SH-SY5Y (cell line): ENCODE results near the gene PNLIPRP1.

ENCODE experiments used
- GATA2 ChIP-seq: IDR thresholded peaks from 2 replicates; pipeline ENCODE4 v1.6.1; 2011; ENCODE audit warnings: mild to moderate bottlenecking, low read depth, low read length
- GATA3 ChIP-seq: IDR thresholded peaks from 2 replicates; pipeline ENCODE4 v1.6.1; 2011; ENCODE audit warnings: low read depth, mild to moderate bottlenecking, low read length, moderate library complexity

The PNLIPRP1 gene

DNA sequence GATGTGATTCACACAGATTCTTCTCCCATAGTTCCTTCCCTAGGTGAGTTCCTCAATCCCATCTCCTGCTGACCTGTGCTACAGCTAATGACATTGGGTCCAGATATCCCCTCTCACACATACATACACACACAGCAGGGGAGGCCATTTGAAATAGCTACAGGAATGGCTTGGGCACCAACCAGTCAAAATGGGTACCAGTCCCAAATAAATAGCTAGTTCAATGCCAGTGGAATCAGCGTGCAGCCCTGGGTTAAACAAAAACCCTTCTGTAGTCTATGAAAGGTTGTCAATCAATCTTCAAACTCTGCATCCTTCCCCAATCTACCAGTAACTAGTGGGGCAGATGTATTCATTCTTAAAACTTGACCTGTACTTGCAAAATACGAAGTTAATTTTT is 39.3 kb downstream of the PNLIPRP1 start:
- TF ChIP-seq GATA3 = no peak
- no peak for TF ChIP-seq GATA2

DNA sequence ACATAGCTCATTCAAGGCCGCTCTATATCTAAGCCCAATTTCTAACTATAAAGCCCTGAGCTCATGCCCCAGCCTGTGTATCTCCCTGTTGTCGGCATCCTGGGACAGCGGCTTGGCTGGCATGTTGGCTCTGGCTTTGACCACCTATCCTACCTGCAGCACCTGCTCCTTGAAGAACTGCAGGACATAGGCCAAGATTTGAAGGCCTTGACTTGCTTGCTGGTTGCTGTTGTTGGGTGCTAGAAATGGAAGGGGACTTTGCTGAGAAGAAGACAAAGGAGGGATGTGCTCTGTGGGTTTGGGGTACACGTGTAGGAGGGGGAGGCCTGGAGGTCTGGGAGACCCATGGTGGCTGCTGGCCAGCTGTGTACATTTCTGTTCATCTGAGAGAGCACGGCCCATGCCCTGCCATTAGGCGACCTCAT is 41.1 kb downstream of the PNLIPRP1 start:
- no peak for TF ChIP-seq GATA3
- no peak for TF ChIP-seq GATA2

DNA sequence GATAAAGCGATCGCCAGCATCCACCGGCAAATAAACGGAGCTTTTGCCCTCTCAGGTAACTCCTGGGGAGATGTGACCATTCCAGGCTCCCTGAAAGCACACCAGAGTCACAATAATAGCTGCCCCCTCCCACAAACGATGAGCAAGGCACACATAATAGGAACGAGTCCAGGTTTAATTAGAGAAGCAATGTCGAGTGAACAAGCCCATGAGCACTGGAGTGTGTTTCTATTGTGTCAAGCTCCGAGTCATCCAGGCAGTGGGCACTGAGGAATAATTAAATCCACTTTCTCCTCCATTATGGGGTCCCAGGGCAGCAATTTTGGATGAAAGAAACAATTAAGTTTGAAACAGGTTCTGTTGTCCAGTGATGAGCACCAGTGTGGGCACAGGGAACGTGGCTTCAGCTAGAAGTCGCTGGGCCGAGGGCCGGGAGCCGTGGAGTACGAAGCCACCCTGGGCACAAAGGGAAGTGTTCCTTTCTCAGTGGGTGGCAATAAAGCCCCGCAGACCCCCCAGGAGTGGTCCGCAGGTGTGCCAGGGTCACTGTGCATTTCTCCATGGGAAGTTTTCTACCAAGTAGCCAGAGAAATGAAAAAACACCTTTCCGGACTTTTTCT is 41.9 kb downstream of the PNLIPRP1 start:
- no peak for TF ChIP-seq GATA2
- no peak for TF ChIP-seq GATA3

DNA sequence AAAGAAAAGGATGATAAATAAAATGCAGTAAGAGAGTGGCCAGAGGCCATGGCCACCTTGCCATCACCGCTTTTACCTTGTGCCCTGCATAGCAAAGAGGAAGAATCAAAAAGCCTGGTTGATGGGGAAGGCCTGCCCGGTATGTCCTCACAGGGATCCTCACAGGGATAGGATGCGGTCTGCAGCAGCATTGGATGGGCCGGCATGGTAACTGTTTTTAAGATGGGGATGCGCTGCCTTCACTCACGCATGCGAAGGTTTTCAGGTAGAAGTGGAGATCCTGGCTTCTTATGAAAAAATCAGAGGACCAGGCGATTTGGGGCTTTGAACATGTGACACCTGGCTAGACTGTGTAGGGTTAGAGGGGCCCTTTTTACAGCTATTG is 42.4 kb downstream of the PNLIPRP1 start:
- TF ChIP-seq GATA3 (no peak), GATA2 (no peak)

DNA sequence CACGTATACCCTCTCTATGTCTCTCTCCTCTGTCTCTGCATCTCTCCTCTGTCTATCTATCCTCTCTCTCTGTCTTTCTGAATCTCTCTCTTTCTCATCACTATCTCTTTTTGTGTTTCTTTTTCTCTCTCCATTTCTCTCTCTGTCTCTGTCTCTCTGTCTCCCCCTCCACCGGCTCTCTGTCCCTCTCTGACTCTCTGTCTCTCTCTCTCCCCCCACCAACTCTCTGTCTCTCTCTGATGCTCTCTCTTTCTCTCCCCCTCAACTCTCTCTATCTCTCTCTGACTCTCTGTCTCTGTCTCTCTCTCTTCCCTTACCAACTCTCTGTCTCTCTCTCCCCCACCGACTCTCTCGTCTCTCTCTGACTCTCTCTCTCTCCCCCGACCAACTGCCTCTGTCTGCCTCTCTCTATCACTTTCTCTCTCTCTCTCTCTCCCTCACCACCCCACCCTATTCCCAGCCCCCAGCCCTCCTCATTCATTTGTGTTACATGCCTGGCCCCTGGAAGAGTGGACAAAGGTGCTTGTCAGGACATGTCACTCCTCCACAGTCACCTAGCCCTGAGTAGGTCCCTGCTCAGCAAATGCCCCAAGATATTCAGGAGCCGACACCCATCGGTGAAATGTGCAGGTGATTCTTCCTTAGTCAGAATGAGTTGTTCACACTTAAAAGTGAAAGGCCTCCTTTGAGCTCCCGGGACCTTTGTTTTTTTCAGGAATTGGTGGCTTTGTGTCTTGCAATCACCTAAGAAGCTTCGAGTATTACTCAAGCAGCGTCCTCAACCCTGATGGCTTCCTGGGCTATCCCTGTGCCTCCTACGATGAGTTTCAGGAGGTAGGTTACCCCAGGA is 43.6 kb downstream of the PNLIPRP1 start:
- TF ChIP-seq GATA3 (no peak), GATA2 (no peak)

DNA sequence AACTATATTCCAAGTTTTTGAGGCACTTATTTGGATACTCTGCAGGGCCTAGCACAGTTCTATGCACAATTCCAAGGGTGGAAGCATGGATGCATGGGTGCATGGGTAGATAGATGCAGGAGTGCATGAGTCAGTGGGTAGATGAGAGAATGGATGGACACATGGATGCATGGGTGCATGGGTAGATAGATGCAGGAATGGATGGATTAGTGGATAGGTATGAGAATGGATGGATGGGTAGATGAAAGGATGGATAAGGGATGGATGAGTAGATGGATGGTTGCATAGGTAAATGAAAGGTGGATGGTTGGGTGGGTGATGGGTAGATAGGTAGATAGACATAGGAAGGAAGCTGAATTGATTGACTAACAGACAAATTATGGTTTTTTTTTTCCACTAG is 45.6 kb downstream of the PNLIPRP1 start:
- TF ChIP-seq GATA3 = no peak

DNA sequence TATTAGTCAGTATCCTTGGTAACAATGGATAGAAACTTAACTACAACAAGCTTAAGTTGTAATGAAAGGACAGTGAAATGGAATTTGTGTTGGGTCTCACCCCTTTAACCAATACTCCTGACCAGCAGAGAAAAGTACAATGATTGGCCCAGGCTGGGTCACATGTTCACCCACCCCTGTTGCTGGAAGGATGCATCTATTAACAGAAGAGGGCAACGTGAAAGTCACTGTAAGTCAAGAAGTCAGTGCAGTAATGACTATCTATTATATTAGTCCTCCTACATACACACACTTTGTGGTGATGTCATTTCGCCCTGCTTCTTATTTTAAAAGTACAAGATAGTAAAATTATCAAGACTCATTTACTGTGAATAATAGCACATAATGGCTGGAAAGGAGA is 46.2 kb downstream of the PNLIPRP1 start:
- TF ChIP-seq GATA3 = no peak

DNA sequence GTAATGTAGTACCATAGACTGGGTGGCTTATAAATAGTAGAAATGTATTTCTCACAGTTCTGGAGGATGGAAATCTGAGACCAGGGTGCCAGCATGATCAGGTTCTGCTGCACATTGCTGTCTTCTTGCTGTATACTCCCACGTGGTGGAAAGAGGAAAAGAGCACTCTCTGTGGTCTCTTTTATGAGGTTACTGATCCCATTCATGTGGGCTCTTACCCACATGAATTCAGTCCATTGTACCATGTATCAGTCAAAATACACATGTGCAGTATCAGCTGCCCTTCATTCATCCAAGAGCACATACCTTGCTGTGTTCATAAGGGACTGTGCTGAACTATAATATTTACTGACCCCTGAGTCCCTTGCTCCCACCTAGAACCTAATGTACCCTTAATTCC is 47.1 kb downstream of the PNLIPRP1 start:
- TF ChIP-seq GATA3 (no peak), GATA2 (no peak)

DNA sequence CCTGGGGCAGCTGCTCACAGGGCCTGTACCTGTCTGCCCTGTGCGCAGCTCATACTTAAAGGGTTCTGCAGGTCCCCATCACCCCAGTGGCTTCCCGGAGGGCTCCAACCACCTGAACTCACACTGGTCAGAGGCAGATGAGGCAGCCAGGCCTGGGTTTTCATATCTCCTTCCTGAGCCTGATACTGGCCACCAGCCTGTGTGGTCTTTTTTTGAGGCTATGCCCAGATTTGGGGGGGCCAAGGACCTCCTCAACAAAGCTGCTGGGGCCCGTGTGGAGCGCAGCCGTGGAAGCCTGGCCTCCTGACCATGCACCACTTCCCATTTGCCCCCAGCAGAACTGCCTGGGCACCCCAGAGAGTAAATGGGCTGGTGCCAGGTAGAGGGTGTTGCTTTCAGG is 55.7 kb downstream of the PNLIPRP1 start:
- TF ChIP-seq GATA3 (no peak), GATA2 (no peak)

DNA sequence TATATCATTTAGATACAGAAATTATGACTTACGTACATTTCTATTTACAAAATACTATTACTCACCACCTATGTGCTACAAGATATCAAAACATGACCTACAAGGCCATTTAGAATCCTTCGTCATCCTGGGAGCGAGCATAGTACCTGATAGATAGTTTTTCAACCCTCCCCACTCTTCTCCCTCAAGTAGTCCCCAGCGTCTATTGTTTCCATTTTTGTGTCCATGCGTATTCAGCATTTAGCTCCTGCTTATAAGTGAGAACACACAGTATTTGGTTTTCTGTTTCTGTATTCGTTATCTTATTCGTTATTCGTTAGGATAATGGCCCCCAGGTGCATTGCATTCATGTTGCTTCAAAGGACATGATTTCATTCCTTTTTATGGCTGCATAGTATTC is 58.1 kb downstream of the PNLIPRP1 start:
- TF ChIP-seq GATA2 (no peak), GATA3 (no peak)

DNA sequence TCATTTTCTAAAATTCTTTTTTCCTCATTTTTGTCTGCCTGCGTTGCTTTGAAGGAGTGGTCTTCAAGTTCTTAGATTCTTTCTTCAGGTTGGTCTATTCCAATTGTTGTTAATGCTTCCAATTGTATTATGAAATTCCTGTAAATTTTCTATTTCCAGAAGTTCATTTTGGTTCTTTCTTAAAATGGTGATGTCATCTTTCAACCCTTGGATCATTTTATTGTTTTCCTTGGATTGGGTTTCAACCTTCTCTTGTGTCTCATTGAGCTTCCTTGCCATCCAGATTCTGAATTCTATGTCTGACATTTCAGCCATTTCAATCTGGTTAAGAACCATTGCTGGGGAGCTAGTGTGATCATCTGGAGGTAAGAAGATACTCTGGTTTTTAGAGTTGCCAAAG is 63.1 kb downstream of the PNLIPRP1 start:
- TF ChIP-seq GATA3 (no peak), GATA2 (no peak)

DNA sequence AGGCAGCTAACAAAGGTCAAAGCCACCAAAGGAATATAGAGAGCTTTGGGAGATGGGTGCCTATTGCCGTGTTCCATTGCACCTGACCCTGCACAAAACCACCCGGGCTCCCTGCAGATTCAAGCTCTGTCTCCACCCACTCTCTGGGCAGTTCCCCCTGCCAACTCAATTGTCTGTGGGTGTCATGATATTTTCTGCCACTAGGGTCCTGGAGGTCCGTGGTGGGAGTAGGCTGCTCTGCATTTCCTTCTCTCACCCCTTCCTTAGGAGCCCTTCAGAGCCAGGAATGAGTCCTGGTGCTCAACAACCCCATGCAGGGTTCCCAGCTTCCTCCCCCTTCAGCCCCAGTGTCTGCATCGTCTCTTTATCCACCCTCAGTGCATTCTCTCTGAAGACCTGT is 64.1 kb downstream of the PNLIPRP1 start:
- TF ChIP-seq GATA2 = no peak
- no peak for TF ChIP-seq GATA3

DNA sequence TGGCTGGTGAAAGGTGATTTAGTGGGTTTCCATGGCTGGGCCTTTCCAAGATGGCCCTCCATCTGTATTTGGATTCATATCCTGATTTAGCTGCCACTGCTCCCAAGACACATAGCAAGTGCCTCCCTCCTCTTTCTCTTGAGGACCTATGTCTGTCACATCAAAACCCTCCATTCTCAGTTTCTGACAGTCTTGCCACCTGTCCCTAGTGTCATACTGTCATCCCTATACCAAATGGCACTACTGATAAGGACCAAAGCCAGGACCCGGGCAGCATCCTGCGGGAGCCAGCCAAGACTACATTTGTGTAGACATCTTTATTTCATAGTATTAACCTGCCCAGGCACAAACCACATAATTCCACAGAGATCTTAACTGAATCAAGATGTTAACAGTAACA is 64.8 kb downstream of the PNLIPRP1 start:
- no peak for TF ChIP-seq GATA2
- TF ChIP-seq GATA3 = no peak

DNA sequence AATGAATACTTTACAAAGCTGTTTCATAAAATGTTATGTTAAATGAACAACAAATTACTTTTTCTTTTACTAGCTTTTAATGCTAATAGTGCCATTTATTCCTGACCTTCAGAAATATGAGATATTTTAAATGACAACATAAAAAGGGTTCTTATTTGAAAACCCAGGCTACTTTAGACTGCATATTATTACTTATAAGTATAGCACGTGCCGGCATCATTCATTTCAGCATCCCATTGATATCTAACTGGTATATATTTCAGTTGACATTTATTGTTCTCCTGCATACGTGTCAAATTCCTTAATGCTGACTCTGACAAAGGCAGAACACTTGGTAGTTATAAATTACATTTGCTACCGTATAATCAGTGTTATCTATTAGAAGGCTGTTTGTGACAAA is 65.3 kb downstream of the PNLIPRP1 start:
- TF ChIP-seq GATA2 (no peak), GATA3 (no peak)

DNA sequence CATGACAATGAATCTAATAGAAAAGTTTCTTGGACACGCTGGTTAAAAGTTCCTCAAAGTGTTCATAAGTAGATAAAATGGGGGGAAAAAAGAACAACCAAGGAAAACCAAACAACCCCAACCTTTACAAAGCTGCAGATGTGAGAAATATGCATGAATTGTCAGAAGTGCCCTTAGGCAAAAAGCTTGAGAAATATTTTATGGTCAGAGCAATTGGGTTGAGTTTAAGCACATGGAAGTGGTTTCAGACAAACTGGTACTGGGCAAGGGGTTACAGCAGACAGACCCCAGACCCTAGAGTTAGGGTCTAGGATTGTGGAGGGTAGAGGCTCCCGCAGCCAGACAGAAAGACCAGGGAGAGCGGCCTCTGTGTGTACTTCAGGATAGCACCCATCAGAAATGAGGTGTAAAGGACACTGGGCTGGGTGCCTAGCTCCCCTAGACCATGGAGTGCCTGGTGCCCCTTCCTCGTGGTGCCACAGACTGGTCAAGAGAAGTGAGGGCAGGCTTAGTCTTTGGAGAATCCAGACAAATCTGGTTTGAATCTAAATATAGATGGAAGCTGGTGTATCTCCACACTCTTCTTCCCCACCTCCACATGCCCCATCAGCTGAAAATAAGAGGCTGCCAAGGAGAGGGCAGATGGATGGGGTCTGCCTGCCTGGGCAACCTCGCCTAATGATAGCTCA is 67.2 kb downstream of the PNLIPRP1 start:
- no peak for TF ChIP-seq GATA3
- TF ChIP-seq GATA2 = no peak
